Measurements from ENCODE around the gene LIMS2. TPM values are rescaled to one million over a fixed set of nuclear protein-coding genes. Genes with fewer than 3 reads are reported as not detected.

LIMS2 gene
- total RNA-seq, 2 donors from 2014 or later = 177 to 246 TPM

DNA sequence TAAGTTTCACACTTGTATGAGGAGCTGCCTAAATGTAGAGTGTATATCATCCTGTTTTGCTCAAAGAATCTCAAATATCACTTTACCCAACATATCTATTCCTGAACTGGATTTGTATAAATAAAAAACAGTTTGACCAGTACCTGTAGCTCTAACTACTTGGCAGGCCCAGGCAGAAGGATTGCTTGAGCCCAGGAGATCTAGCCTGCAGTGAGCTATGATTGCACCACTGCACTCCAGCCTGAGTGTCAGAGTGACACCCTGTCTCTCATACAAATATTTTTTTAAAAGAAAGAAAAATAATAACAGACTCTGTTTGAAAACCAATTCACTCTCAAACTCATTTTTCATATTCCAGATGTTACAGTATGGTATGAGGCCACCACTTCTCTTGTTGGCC, 7.7 kb upstream of the LIMS2 start:
- no peak for DNase-seq (ENCODE audit: low spot score)
- Histone ChIP-seq H3K4me1 (ENCODE audit: control insufficient read depth in 1 of 2, low read depth in 2 of 2) (peaks cover 11 to 35% of the 10 kb centered on the region in 2 donors), H3K9me3 (no peaks in the 10 kb centered on the region), H3K27ac (peak overlapping the region; percentile 13 to 32), H3K4me3 (no peak overlapping the region), H3K27me3 (replicated peaks; ENCODE audit: insufficient read depth) (no peaks in the 10 kb centered on the region), H3K36me3 (no peaks in the 10 kb centered on the region)
- no peak for ATAC-seq (ENCODE audit: insufficient number of reproducible peaks, low FRiP score, low read depth)
- TF ChIP-seq, protein P1, sequence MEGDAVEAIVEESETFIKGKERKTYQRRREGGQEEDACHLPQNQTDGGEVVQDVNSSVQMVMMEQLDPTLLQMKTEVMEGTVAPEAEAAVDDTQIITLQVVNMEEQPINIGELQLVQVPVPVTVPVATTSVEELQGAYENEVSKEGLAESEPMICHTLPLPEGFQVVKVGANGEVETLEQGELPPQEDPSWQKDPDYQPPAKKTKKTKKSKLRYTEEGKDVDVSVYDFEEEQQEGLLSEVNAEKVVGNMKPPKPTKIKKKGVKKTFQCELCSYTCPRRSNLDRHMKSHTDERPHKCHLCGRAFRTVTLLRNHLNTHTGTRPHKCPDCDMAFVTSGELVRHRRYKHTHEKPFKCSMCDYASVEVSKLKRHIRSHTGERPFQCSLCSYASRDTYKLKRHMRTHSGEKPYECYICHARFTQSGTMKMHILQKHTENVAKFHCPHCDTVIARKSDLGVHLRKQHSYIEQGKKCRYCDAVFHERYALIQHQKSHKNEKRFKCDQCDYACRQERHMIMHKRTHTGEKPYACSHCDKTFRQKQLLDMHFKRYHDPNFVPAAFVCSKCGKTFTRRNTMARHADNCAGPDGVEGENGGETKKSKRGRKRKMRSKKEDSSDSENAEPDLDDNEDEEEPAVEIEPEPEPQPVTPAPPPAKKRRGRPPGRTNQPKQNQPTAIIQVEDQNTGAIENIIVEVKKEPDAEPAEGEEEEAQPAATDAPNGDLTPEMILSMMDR (IDR thresholded peaks at IDR 0.05) = no peak

DNA sequence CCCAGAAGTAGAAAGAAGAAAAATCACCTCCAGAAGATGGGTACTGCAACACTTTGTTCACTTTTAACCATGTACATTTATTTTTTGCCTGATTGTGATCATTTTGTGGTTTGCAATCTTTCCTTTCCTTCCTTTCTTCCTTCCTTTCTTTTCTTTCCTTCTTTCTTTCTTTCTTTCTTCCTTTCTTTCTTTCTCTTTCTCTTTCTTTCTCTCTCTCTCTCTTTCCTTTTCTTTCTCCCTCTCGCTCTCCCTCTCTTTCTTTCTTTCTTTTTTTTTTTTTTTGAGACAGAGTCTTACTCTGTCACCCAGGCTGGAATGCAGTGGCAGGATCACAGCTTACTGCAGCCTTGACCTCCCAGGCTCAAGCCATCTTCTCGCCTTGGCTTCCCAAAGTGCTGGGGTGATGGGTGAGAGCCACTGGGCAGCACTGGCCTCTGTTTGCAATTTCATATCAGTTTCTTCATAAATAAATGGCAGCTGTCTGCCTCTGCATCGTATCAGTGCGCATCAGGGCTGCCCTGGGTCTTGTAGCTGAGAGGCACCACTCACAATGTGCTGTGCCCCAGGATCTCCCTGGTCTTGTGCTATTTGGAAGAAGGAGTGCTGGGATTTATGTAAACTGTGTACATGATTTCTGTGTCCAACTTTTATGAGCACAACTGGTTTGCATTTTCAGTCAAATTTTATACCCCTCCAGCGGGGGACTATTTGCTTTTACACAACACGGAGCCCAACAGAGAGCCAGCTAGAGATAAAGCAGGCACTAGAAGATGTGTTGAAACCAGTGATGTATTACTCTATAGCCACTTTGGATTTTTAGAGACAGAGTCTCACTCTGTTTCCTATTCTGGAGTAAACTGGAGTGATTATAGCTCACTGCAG, 6.9 kb upstream of the LIMS2 start:
- TF ChIP-seq, protein P1 (IDR thresholded peaks at IDR 0.05) = no peak
- no peaks in the 10 kb centered on the region for H3K9me3 ChIP-seq
- ATAC-seq (ENCODE audit: insufficient number of reproducible peaks, low FRiP score, low read depth) = no peak
- no peaks in the 10 kb centered on the region for H3K27me3 ChIP-seq (replicated peaks; ENCODE audit: insufficient read depth)
- DNase-seq (ENCODE audit: low spot score) = no peak
- H3K27ac ChIP-seq = peak overlapping the region in 1 of 2 donors; percentile 32
- peaks cover 11 to 42% of the 10 kb centered on the region in 2 donors for H3K4me1 ChIP-seq (ENCODE audit: control insufficient read depth in 1 of 2, low read depth in 2 of 2)
- H3K4me3 ChIP-seq = peak overlapping the region; percentile 66
- no peaks in the 10 kb centered on the region for H3K36me3 ChIP-seq

DNA sequence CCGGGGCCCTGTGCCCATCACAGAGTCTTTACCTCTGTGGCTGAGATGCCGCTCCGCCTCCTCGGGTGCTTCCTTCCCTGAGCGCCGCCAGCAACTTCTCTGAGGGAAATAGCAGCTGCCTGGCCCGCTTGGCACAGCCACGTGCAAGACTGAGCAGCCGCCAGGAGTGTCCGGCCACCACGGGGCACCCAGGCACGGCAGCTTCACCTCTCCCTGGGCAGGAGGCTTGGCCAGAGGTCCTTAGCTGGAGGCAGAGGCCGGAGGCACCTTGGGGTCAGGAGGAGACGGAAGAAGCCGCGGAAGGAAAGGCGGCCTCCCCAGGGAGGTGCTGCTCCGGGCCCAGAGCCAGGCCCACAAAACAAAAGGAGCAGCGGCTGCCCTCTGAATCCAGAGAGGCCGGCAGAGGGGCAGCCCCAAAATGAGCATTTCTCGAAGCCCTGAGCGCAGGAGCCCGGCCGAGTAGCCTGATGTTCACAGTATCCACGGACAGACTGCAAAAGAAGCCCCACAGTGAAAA, 6.0 kb upstream of the LIMS2 start:
- H3K27ac ChIP-seq = peak overlapping the region; percentile 23 to 32
- no peaks in the 10 kb centered on the region for H3K27me3 ChIP-seq (replicated peaks; ENCODE audit: insufficient read depth)
- H3K9me3 ChIP-seq = no peaks in the 10 kb centered on the region
- ATAC-seq (ENCODE audit: insufficient number of reproducible peaks, low FRiP score, low read depth) (no peak), DNase-seq (ENCODE audit: low spot score) (no peak)
- TF ChIP-seq, protein P1 (IDR thresholded peaks at IDR 0.05) = no peak
- H3K4me1 ChIP-seq (ENCODE audit: control insufficient read depth in 1 of 2, low read depth in 2 of 2) = peaks cover 18 to 50% of the 10 kb centered on the region in 2 donors
- peak overlapping the region; percentile 66 for H3K4me3 ChIP-seq
- no peaks in the 10 kb centered on the region for H3K36me3 ChIP-seq

DNA sequence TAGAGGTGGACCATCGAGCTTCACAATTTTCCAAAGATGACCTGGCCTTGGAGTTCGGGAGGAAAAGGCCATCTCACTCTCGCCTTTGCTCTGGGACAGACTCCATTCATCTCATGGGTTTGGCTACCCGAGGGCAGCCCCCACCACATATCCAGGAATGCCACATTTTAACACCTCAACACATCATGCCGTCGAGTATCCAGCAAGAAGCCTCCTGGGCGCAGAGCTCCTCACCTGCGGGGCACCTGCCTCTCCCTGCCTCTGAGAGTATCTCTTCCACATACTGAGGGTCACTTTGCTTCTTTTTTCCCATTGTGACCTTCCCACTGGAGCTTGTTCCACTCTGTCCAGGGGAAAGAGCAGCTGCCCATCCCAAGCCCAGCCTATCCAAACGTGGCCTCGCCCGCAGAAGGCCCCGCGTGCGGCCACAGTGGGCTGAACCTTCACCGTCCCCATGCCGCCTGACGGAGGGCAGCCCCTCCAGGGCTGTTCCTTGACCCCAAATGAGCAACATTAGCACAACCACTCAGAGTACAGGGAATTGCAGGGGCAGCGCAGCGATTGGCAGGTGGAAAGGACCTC, 5.5 kb upstream of the LIMS2 start:
- Histone ChIP-seq H3K27me3 (replicated peaks; ENCODE audit: insufficient read depth) (no peaks in the 10 kb centered on the region), H3K9me3 (no peaks in the 10 kb centered on the region), H3K4me1 (ENCODE audit: control insufficient read depth in 1 of 2, low read depth in 2 of 2) (peaks cover 21 to 55% of the 10 kb centered on the region in 2 donors), H3K27ac (peak overlapping the region; percentile 23 to 32), H3K36me3 (no peaks in the 10 kb centered on the region), H3K4me3 (peak overlapping the region; percentile 66)
- no peak for ATAC-seq (ENCODE audit: insufficient number of reproducible peaks, low FRiP score, low read depth)
- TF ChIP-seq, protein P1 (IDR thresholded peaks at IDR 0.05) = no peak
- DNase-seq (ENCODE audit: low spot score) = no peak

DNA sequence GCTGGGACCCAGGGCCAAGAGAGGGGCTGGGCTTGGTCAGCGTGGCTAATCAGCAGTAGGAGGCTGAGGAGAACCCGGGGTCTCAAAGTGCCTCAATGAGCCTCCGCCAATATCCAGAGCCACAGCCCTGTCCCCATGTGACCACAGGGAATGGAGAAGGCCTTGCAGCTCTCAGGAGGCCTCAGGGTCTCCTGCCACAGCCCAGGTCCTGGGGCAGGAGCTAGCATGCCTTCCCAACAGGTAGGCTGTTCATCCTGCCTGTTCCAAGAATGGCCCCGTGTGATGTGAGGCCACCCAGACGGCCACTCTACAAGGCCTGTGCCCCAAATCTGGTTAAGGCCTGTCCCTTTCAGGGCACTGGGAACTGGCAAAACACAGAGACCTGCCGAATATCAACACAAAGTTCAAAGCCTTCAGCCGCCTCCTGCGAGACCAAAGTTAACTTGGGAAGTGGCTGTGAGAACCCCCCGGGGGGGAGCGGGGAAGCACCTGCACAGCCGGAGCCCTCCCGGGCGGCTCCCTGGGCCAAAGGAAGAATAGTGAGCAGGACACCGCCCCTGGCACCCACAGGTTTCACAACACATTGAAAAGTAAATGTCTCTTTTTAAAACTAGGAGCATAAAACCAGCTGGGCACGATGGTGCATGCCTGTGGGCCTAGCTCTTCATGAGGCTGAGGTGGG, 4.5 kb upstream of the LIMS2 start:
- Histone ChIP-seq H3K4me1 (ENCODE audit: control insufficient read depth in 1 of 2, low read depth in 2 of 2) (peaks cover 23 to 57% of the 10 kb centered on the region in 2 donors), H3K4me3 (no peak overlapping the region), H3K27me3 (replicated peaks; ENCODE audit: insufficient read depth) (no peaks in the 10 kb centered on the region), H3K27ac (no peak overlapping the region), H3K9me3 (no peaks in the 10 kb centered on the region), H3K36me3 (no peaks in the 10 kb centered on the region)
- TF ChIP-seq, protein P1 (IDR thresholded peaks at IDR 0.05) = no peak
- no peak for ATAC-seq (ENCODE audit: insufficient number of reproducible peaks, low FRiP score, low read depth)
- DNase-seq (ENCODE audit: low spot score) = no peak
